SW 1271 (cell line): Measurements from ENCODE around the gene KIR2DL1.
"Not testable (repeated sequence)": the region's sequence is repeated elsewhere in the genome, so short reads cannot be mapped to it uniquely, and the experiment has no call there.

Source experiments
- DNase-seq, 2 experiments: peaks; one replicate each; lab custom pipeline; 2025; lab: John Stamatoyannopoulos, UW

Gene KIR2DL1

GRCh38 chr19:54771018-54771960 lies 1.7 kb downstream of the KIR2DL1 start:
- peak; percentile 41 to 49 for DNase-seq

- DNase-seq: not testable (repeated sequence)
Observed at GRCh38 chr19:54772666-54773065, 3.1 kb downstream of the KIR2DL1 start.

GRCh38 chr19:54775095-54775815 lies 5.7 kb downstream of the KIR2DL1 start:
- DNase-seq: not testable (repeated sequence)

- not testable (repeated sequence) for DNase-seq
Observed at GRCh38 chr19:54775830-54776229, 6.2 kb downstream of the KIR2DL1 start.

GRCh38 chr19:54777851-54778250 lies 8.3 kb downstream of the KIR2DL1 start:
- DNase-seq: not testable (repeated sequence)

GRCh38 chr19:54778896-54779295 lies 9.3 kb downstream of the KIR2DL1 start:
- not testable (repeated sequence) for DNase-seq

- not testable (repeated sequence) for DNase-seq
Observed at GRCh38 chr19:54782916-54783315, 13.3 kb downstream of the KIR2DL1 start.

GRCh38 chr19:54786091-54786723 lies 16.6 kb downstream of the KIR2DL1 start:
- not testable (repeated sequence) for DNase-seq

- not testable (repeated sequence) for DNase-seq
Observed at GRCh38 chr19:54788154-54788553, 18.6 kb downstream of the KIR2DL1 start.

- no peak for DNase-seq
Observed at GRCh38 chr19:54790711-54791110, 21.1 kb downstream of the KIR2DL1 start.

GRCh38 chr19:54791476-54791875 lies 21.9 kb downstream of the KIR2DL1 start:
- DNase-seq: no peak

GRCh38 chr19:54792814-54793213 lies 23.2 kb downstream of the KIR2DL1 start:
- no peak for DNase-seq

- no peak for DNase-seq
Observed at GRCh38 chr19:54795758-54796157, 26.2 kb downstream of the KIR2DL1 start.

- DNase-seq: no peak
Observed at GRCh38 chr19:54803410-54803809, 33.8 kb downstream of the KIR2DL1 start, which contains the start of gene KIR2DL4. Gene KIR2DL4 (plus strand): TSS chr19:54803610. CDS start chr19:54803652, 42 bp downstream.

GRCh38 chr19:54804101-54804500 lies 34.5 kb downstream of the KIR2DL1 start:
- DNase-seq: no peak

GRCh38 chr19:54804571-54804970 lies 35.0 kb downstream of the KIR2DL1 start:
- DNase-seq: no peak

- no peak for DNase-seq
Observed at GRCh38 chr19:54805665-54806515, 36.3 kb downstream of the KIR2DL1 start.

GRCh38 chr19:54806516-54806838 lies 36.9 kb downstream of the KIR2DL1 start:
- DNase-seq: no peak

- not testable (repeated sequence) for DNase-seq
Observed at GRCh38 chr19:54814571-54814970, 45.0 kb downstream of the KIR2DL1 start.

GRCh38 chr19:54816251-54816650 lies 46.7 kb downstream of the KIR2DL1 start, which contains the start of gene KIR3DL1:
Gene KIR3DL1 (plus strand): TSS chr19:54816468.
- DNase-seq: not testable (repeated sequence)
